ENCODE results near the gene MLLT1.

MLLT1 gene

GRCh38 chr19:6161271-6161850, 118.4 kb downstream of the MLLT1 start:
- FAIRE-seq: no peak
- no peak for DNase-seq (ENCODE audit: low spot score)

Measured in urothelium cell line (cell line).